VCaP (cell line): ENCODE results near the gene MITD1.

Source experiments
- H3K27ac ChIP-seq: fragments of 450-650 bp; 2 replicates; pipeline ENCODE4 v1.5.1; 2017
- CTCF ChIP-seq: fragments of 450-650 bp; conservative IDR thresholded peaks from 2 replicates; pipeline ENCODE4 v1.5.1; 2017; ENCODE audit warnings: mild to moderate bottlenecking, moderate library complexity

MITD1 gene

GRCh38 chr2:99153921-99154604 lies 26.8 kb downstream of the MITD1 start:
- H3K27ac ChIP-seq = peak overlapping the region; percentile 87

GRCh38 chr2:99152199-99152895 lies 28.5 kb downstream of the MITD1 start:
- TF ChIP-seq CTCF = no peak
- H3K27ac ChIP-seq = no peak overlapping the region

More at GRCh38 chr2:99153921-99154604, 26.8 kb downstream of the MITD1 start:
- no peak for TF ChIP-seq CTCF

GRCh38 chr2:99150706-99151105 lies 30.2 kb downstream of the MITD1 start:
- TF ChIP-seq CTCF = no peak
- no peak overlapping the region for H3K27ac ChIP-seq

GRCh38 chr2:99141110-99142108 lies 39.4 kb downstream of the MITD1 start, which contains the start of gene C2orf15:
TSS of gene C2orf15 (plus strand) at chr2:99141707. CDS start at chr2:99150559, 8,852 bp downstream.
- TF ChIP-seq CTCF = no peak
- H3K27ac ChIP-seq = peak within 1 kb of the TSS; percentile 85

GRCh38 chr2:99140860-99141109 lies 40.1 kb downstream of the MITD1 start:
- H3K27ac ChIP-seq = peak overlapping the region; percentile 85
- TF ChIP-seq CTCF = no peak

GRCh38 chr2:99140056-99140859 lies 40.6 kb downstream of the MITD1 start:
- peak overlapping the region; percentile 85 for H3K27ac ChIP-seq
- no peak for TF ChIP-seq CTCF
